Fibroblast of the conjunctiva (primary cell): ENCODE measurements around the gene KLK12.
"Not testable (repeated sequence)": the region's sequence is repeated elsewhere in the genome, so short reads cannot be mapped to it uniquely, and the experiment has no call there.

Source experiments
- DNase-seq: peaks from one replicate; pipeline ENCODE4 v3.0.0-alpha.2; 2010; ENCODE audit warnings: low read depth

KLK12 gene

GRCh38 chr19:51015691-51016267, 19.0 kb downstream of the KLK12 start:
- DNase-seq = no peak

GRCh38 chr19:51014242-51014641, 20.6 kb downstream of the KLK12 start:
- DNase-seq = no peak

GRCh38 chr19:51012661-51013190, 22.1 kb downstream of the KLK12 start:
- no peak for DNase-seq

GRCh38 chr19:51010066-51010795, 24.6 kb downstream of the KLK12 start:
- DNase-seq = no peak

- DNase-seq = no peak
Observed at GRCh38 chr19:51009061-51009891, 25.5 kb downstream of the KLK12 start.

GRCh38 chr19:51007488-51007887, 27.3 kb downstream of the KLK12 start:
- no peak for DNase-seq

- no peak for DNase-seq
Observed at GRCh38 chr19:51006406-51006805, 28.4 kb downstream of the KLK12 start.

- no peak for DNase-seq
Observed at GRCh38 chr19:51005248-51005647, 29.6 kb downstream of the KLK12 start.

GRCh38 chr19:51003316-51003715, 31.5 kb downstream of the KLK12 start:
- DNase-seq = no peak

- DNase-seq = no peak
Observed at GRCh38 chr19:51002542-51003311, 32.1 kb downstream of the KLK12 start.

- DNase-seq = no peak
Observed at GRCh38 chr19:51002089-51002532, 32.7 kb downstream of the KLK12 start.

- DNase-seq = no peak
Observed at GRCh38 chr19:51001515-51001914, 33.3 kb downstream of the KLK12 start, which contains the start of gene KLK8. Gene KLK8, minus strand, starts transcription at chr19:51001604. Its CDS starts 437 bp downstream, at chr19:51001167.

- no peak for DNase-seq
Observed at GRCh38 chr19:51000981-51001380, 33.8 kb downstream of the KLK12 start.

- DNase-seq = no peak
Observed at GRCh38 chr19:51000426-51000825, 34.4 kb downstream of the KLK12 start.

- DNase-seq = no peak
Observed at GRCh38 chr19:50998686-50999085, 36.1 kb downstream of the KLK12 start.

- DNase-seq = no peak
Observed at GRCh38 chr19:50998061-50998460, 36.7 kb downstream of the KLK12 start.

- no peak for DNase-seq
Observed at GRCh38 chr19:50994129-50994528, 40.7 kb downstream of the KLK12 start.

GRCh38 chr19:50992666-50993035, 42.2 kb downstream of the KLK12 start:
- no peak for DNase-seq

- DNase-seq = not testable (repeated sequence)
Observed at GRCh38 chr19:50984416-50984815, 50.4 kb downstream of the KLK12 start.

- no peak for DNase-seq
Observed at GRCh38 chr19:50983625-50984292, 51.0 kb downstream of the KLK12 start, which contains the start of gene KLK7. Gene KLK7, minus strand, starts transcription at chr19:50983917. Its CDS starts 1,518 bp downstream, at chr19:50982399.

- no peak for DNase-seq
Observed at GRCh38 chr19:50982186-50982585, 52.6 kb downstream of the KLK12 start.
